ENCODE measurements around the gene CDCA5. TPM values are rescaled to one million over a fixed set of nuclear protein-coding genes. Genes with fewer than 3 reads are reported as not detected.

Gene CDCA5
- total and polyA plus RNA-seq, 12 donors: 0.35 to 10.0 (median 1.4) TPM

DNA sequence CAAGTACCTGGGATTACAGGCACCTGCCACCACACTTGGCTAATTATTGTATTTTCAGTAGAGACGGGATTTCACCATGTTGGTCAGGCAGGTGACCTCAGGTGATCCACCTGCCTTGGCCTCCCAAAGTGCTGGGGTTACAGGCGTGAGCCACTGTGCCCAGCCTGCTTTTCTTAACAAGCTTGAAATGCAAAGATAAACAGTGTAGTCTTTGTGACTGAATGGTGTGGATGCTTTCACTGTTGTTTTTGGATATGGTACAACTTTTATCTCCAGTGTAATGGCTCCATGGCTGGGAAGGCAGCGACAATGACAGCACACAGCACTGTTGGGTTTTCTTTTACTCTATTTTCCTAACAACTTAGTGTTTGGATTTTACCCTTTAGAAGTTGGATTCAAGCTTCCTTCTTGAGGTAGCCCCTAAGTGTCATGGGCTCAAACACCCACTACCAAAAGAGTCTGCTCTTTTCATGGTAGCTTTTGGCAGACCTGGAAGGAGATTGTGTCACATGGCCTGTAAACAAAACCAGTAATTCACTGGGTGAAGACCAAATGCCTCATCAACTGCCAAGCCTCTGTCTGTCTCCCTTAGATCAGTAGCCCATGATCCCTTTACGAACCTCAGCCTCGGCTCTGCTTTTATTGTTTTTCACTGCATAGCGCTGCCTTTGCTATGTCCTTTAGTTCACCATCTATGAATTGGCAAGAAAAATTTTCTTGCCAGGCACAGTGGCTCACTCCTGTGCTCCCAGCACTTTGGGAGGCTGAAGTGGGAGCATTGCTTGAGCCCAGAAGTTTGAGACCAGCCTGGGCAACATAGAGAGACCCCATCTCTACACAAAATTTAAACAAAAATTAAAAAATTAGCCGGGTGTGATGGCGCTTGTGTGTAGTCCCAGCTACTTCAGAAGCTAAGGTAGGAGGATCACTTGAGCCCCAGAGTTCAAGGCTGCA lies 18.6 kb upstream of the CDCA5 start:
- peaks cover 21 to 33% of the 10 kb centered on the region in 2 donors for H3K4me1 ChIP-seq (replicated peaks in 1 of 2)
- no peaks in the 10 kb centered on the region for H3K9me3 ChIP-seq (replicated peaks in 1 of 3)
- no peak for DNase-seq
- WGBS, 4 donors: 62 to 80% (median 75%) methylated on average over 8 of the region's 8 CpGs
- peak overlapping the region in 4 of 5 donors; percentile 9 to 87 (median 51) for H3K27ac ChIP-seq
- peaks cover 0 to 14% of the 10 kb centered on the region in 2 donors for H3K36me3 ChIP-seq (replicated peaks in 1 of 2)
- intact Hi-C loops (cut with DNase I): no loop called here
- TF ChIP-seq, protein P1, sequence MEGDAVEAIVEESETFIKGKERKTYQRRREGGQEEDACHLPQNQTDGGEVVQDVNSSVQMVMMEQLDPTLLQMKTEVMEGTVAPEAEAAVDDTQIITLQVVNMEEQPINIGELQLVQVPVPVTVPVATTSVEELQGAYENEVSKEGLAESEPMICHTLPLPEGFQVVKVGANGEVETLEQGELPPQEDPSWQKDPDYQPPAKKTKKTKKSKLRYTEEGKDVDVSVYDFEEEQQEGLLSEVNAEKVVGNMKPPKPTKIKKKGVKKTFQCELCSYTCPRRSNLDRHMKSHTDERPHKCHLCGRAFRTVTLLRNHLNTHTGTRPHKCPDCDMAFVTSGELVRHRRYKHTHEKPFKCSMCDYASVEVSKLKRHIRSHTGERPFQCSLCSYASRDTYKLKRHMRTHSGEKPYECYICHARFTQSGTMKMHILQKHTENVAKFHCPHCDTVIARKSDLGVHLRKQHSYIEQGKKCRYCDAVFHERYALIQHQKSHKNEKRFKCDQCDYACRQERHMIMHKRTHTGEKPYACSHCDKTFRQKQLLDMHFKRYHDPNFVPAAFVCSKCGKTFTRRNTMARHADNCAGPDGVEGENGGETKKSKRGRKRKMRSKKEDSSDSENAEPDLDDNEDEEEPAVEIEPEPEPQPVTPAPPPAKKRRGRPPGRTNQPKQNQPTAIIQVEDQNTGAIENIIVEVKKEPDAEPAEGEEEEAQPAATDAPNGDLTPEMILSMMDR (IDR thresholded peaks at IDR 0.05): no peak
- no peak for TF ChIP-seq POLR2A (IDR thresholded peaks at IDR 0.05)
- H3K27me3 ChIP-seq: no peaks in the 10 kb centered on the region
- H3K4me3 ChIP-seq: no peak overlapping the region

DNA sequence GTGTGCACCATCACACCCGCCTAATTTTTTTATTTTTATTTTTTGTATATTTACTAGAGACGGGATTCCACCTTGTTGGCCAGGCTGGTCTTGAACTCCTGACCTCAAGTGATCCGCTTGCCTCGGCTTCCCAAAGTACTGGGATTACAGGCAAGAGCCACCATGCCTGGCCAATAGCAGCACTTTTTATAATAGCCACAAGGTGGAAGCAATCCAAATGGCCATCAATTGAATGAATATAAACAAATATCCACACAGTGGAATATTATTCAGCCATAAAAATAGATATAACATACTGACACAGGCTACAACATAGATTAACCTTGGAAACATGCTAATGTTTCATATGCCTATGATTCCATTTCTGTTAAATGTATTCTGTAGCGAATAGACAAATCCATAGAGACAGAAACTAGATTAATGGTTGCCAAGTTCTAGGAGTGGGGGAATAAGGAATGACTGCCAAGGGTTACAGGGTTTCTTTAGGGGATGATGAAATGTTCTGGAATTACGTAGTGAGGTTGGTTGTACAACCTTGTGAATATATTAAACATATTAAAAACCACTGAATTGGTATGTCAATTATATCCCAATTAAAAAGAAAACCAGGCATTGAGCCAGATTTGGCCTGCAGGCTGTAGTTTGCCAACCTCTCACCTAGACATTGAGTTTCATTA lies 17.0 kb upstream of the CDCA5 start:
- no peak for TF ChIP-seq POLR2A (IDR thresholded peaks at IDR 0.05)
- TF ChIP-seq, protein P1 (IDR thresholded peaks at IDR 0.05): peak in 1 of 6 experiments; percentile 18
- Histone ChIP-seq H3K9me3 (replicated peaks in 1 of 3) (no peaks in the 10 kb centered on the region), H3K27ac (peak overlapping the region in 3 of 5 donors; percentile 3 to 87 (median 31)), H3K4me1 (replicated peaks in 1 of 2) (peaks cover 29 to 41% of the 10 kb centered on the region in 2 donors), H3K27me3 (no peaks in the 10 kb centered on the region), H3K4me3 (no peak overlapping the region), H3K36me3 (replicated peaks in 1 of 2) (peaks cover 0 to 13% of the 10 kb centered on the region in 2 donors)
- no peak for DNase-seq
- WGBS, 4 donors: 77 to 87% (median 83%) methylated on average over 6 of the region's 6 CpGs
- intact Hi-C loops (cut with DNase I): no loop called here

DNA sequence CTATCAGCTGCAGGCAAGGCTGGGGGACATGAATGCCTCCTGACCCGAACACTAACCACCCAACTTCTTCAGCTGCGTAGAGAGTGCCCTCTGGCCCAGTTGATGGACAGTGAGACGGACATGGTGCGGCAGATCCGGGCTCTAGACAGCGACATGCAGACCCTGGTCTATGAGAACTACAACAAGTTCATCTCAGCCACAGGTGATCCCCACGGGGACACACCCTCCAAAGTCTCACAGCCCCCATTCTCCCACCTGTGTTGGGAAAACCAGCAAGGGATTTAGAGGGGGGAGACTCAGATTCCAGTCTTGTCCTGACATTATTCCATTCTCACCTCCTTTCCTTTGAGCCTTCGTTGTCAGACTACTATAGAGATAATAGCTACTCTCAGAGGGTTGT lies 13.1 kb upstream of the CDCA5 start:
- H3K36me3 ChIP-seq (replicated peaks in 1 of 2): peaks cover 0 to 13% of the 10 kb centered on the region in 2 donors
- WGBS, 4 donors: 28 to 53% (median 37%) methylated on average over 2 to 8 of the region's 8 CpGs
- H3K9me3 ChIP-seq (replicated peaks in 1 of 3): no peaks in the 10 kb centered on the region
- intact Hi-C loops (cut with DNase I): no loop called here
- peaks cover 9 to 11% of the 10 kb centered on the region in 2 donors for H3K4me1 ChIP-seq (replicated peaks in 1 of 2)
- no peak for TF ChIP-seq POLR2A (IDR thresholded peaks at IDR 0.05)
- TF ChIP-seq, protein P1 (IDR thresholded peaks at IDR 0.05): no peak
- peak overlapping the region in 2 of 4 donors; percentile 80 to 84 for H3K4me3 ChIP-seq
- DNase-seq: no peak
- H3K27me3 ChIP-seq: no peaks in the 10 kb centered on the region
- peak overlapping the region; percentile 81 to 95 (median 92) for H3K27ac ChIP-seq
